Measurements from ENCODE around the gene DNAAF5.

DNA sequence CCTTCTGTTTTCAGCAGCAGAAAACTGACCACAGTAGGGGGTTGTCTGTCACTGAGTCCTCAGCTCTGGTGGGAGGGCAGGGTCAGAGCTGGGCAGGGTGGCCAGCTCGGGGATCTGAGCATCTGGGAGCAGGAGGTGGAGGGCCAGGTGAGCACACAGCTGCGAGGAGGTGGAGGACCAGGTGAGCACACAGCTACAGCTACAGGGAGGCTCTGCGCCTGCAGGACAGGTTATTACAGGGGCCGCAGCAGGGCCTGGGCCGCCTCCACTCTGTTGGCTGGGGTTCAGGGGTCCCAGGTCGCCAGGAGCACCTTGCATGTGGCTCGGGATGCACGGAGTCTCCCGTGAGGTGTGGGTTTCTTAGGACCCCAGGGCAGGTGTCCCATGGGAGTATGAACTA lies 53.0 kb downstream of the DNAAF5 start:
- TF ChIP-seq CTCF (IDR thresholded peaks at IDR 0.05), result no peak
- TF ChIP-seq POLR2A (IDR thresholded peaks at IDR 0.05), result no peak

Data from uterus (tissue), 2 donors.